T-helper 9 cell (primary cell): ENCODE measurements around the gene IMPA2.
"Not testable (repeated sequence)": the region's sequence is repeated elsewhere in the genome, so short reads cannot be mapped to it uniquely, and the experiment has no call there.

Source experiments
- DNase-seq: peaks from one replicate; pipeline ENCODE4 v3.0.0-alpha.2; 2020

The IMPA2 gene

GRCh38 chr18:11963991-11964484 lies 17.3 kb upstream of the IMPA2 start:
- DNase-seq = no peak

GRCh38 chr18:11969904-11970835 lies 11.1 kb upstream of the IMPA2 start:
- DNase-seq = no peak

- not testable (repeated sequence) for DNase-seq
Observed at GRCh38 chr18:11970836-11971226, 10.5 kb upstream of the IMPA2 start.

- no peak for DNase-seq
Observed at GRCh38 chr18:11972371-11973174, 8.7 kb upstream of the IMPA2 start.

- no peak for DNase-seq
Observed at GRCh38 chr18:11974741-11975325, 6.5 kb upstream of the IMPA2 start.

- no peak for DNase-seq
Observed at GRCh38 chr18:11975723-11976122, 5.6 kb upstream of the IMPA2 start.

- DNase-seq = no peak
Observed at GRCh38 chr18:11976315-11977152, 4.8 kb upstream of the IMPA2 start.

- DNase-seq = no peak
Observed at GRCh38 chr18:11977153-11977466, 4.2 kb upstream of the IMPA2 start.

GRCh38 chr18:11978956-11979355 lies 2.4 kb upstream of the IMPA2 start:
- DNase-seq = no peak

GRCh38 chr18:11980163-11980493 lies 1.2 kb upstream of the IMPA2 start:
- DNase-seq = no peak

- no peak for DNase-seq
Observed at GRCh38 chr18:11980494-11981191, 664 bp upstream of the IMPA2 start.

GRCh38 chr18:11981543-11982366 lies 448 bp downstream of the IMPA2 start:
- DNase-seq = no peak

- no peak for DNase-seq
Observed at GRCh38 chr18:11982981-11983380, 1.7 kb downstream of the IMPA2 start.

GRCh38 chr18:11983592-11983991 lies 2.3 kb downstream of the IMPA2 start:
- DNase-seq = no peak

- DNase-seq = no peak
Observed at GRCh38 chr18:11984091-11984490, 2.8 kb downstream of the IMPA2 start.

GRCh38 chr18:11985586-11985985 lies 4.3 kb downstream of the IMPA2 start:
- no peak for DNase-seq

- no peak for DNase-seq
Observed at GRCh38 chr18:11986061-11986460, 4.8 kb downstream of the IMPA2 start.

- DNase-seq = no peak
Observed at GRCh38 chr18:11987527-11987926, 6.2 kb downstream of the IMPA2 start.

GRCh38 chr18:11989174-11989573 lies 7.9 kb downstream of the IMPA2 start:
- no peak for DNase-seq

- no peak for DNase-seq
Observed at GRCh38 chr18:11989966-11990380, 8.7 kb downstream of the IMPA2 start.

- no peak for DNase-seq
Observed at GRCh38 chr18:11990539-11990938, 9.2 kb downstream of the IMPA2 start.
